DMS 273 (cell line): ENCODE results near the gene CCDC188.
A peak's percentile ranks its signal among the peaks of the same experiment; 100 is the strongest.

ENCODE experiments used
- DNase-seq: peaks from one replicate; lab custom pipeline; 2025; ENCODE audit not compliant: unreplicated experiment; lab: John Stamatoyannopoulos, UW

The CCDC188 gene

DNA sequence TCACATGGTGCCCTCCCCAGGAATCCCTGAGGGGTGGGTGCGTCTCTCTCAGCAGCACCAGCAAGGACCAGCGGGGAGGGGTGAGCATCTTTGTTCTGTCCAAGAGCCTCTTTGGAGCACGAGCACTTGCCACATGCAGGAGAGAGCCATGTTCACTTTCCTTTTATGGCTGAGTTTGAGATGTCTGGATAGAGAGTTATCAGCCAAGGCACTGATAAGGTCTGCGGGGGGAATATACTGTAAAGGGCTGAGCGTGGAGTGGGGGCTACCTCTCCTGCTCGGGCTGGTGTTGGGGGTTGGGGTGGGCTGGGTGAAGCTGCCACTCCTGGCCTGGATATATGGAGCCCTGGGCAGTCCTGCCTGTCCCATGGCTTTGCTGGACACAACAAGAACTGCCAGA lies 34.9 kb upstream of the CCDC188 start:
- DNase-seq: no peak

DNA sequence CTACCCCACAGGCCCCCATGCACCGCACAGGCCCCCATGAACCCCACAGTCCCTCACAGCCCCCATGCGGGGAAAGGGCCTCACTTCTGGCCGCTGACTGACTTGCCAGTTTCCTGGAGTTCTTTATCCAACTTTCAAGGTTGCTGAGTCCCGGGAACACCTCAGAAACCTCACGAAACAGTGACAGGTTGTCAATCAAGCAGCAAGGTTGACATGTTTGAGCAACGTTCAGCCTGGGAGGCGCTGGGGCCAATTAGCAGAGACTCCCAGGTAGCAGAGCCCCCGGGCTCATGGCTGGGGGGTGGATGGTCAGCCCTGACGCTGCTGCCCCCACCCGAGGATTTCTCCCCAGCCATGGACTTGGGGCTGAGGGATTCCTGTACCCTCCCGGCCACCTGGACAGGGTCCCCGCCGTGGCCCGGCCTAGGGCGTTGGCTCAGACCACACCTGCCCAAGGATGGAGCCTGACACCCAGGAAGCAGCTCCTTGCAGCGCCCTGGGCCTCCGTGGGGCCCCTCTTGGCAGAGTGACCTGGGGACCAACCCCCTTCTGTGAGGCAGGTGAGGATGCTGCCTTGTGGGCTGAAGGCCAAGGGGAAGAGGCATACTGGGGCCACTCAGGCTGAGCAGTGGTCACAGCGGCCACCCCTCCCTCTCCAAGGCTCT lies 33.8 kb upstream of the CCDC188 start:
- DNase-seq: no peak

DNA sequence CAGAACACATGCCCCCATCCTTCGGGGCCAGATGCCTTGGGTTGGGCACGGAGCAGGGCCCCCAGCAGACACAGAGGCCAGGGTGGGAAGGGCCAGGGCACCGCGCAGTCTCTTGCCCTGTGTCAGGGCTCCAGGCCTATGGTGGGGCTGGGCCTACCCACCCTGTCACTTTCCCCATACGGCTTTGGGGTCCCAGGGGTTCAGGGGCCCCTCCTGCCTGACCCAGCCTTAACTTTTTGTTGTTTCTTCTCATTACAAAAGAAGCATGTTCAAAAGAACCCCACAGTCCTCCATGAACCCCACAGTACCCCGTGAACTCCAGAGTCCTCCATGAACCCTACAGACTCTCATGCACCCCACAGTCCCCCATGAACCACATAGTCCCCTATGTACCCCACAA lies 33.0 kb upstream of the CCDC188 start:
- no peak for DNase-seq

DNA sequence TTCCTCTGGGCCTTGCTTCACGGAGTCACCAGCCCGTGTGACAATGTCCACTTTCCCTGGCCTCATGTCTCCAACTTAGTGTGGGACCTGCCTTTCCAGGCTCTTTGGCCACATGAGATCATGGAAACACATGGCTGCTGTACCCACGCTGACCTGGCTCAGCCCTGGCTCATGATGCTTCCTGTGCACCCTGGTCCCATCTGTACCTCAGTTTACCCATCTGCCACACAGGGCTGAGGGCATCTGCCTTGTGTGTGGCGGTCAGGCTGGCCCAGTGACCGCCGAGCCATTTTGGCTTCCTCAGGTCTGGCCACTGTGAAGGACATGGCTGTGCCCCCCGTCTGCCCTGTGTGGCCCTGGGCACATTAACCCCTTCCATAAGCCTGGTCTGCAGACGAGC lies 32.2 kb upstream of the CCDC188 start:
- no peak for DNase-seq

DNA sequence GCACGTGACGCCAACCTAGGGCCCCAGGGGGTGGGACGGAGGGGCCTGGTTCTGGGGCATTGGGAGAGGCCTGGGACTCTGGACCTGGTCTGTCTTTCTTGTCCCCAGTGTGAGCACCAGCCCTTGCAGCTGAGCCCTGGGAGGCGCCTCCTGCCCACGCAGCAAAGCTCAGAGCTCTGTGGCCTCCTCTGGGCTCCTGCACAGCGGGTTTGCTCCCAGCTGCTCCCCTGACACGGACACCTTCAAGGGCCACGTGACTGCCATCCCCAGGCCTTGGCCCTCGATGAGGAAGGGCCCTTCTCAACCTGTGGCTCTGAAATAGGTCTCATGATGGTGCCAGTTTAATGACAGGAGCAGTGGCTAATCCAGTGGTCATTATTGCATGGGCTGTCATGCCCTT lies 31.5 kb upstream of the CCDC188 start:
- DNase-seq: peak; percentile 21

GRCh38 chr22:20181884-20182236 lies 31.0 kb upstream of the CCDC188 start:
- no peak for DNase-seq

DNA sequence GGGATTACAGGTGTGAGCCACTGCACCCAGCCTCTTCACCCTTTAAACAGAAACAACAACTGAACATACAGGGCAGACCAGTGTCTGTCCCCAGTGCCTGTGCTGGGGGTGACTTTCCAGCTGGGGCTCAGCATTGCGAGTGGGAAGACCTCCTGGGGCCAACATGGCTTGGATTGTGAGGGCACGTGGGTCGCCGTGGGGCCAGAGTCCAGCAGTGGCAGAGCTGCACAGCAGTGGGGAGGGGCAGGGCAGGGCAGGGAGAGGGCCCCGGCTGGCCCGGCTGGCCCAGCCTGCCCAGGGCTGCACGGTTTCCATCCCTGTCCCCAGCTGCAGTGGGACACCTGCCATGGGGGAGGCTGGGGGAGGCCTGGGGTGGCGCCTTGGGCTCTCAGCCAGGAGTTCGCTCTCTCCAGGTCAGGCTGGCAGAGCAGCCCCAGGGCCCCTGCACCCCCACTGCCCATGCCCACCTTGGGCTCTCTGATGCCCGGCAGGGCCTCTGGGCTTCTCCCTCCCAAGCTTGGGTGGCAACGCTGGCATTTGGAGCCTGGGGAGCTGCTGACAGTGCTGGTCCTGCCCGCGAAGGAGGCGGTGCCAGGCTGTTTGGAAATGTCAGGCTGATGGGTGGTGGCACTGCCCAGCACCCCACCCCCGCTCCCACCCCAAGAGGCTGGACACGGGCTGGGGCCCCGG lies 30.5 kb upstream of the CCDC188 start:
- DNase-seq: no peak

DNA sequence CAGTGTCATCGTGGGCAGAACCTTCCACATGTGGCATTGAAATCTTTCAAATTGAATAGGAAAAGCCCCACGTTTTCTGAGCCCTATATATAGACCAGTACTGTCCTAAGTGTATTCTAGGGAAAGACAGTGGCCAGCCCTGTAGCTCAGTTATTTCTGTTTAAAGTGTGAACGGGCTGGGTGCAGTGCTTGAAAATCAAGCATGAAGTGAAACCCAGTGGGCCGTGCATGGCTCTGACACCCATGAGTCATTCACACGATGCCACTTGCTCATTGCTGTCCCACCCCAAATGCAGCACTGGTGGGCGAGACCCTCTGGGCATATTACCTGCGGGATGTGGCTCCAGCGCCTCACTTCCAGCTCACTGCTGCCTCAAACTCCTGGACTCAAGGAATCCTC lies 29.8 kb upstream of the CCDC188 start:
- DNase-seq: no peak

GRCh38 chr22:20180245-20180630 lies 29.4 kb upstream of the CCDC188 start:
- no peak for DNase-seq

DNA sequence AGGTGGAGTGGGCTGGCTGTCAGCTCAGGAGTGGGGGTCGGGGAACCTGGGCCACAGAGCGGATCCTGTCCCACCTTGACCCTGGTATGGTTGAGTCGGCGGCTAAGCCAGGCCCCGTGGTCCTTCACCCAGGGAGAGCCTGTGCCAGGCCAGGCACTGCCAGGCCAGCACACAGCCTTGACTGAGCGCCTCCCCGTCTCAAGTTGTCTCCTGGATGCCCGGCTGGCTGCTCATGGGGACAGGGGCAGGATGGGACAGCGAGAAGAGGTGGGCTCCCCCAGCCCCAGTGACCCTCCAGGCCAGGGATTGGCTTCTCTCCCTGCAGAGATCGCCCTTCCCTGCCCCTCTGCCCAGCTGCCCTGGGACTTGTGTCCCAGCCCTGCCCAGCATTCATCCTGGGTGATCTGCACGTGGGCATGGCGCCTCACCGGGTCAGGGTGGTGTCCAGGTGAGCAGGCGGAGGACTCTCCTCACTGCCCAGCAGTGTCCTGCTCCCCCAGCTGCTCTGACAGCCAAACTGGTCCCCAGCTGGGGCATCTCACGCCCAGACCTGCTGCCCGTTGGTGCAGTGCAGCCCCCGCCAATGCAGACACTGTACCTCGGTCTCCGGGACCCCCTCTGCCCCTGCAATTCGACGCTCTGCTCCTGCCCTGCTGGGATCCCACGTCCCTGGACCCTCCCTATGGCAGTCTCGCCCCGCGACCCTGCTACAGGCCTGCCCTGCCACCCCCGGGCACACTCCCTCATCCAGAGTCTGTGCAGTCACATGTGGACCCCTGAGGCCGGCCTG lies 28.8 kb upstream of the CCDC188 start:
- DNase-seq: no peak

DNA sequence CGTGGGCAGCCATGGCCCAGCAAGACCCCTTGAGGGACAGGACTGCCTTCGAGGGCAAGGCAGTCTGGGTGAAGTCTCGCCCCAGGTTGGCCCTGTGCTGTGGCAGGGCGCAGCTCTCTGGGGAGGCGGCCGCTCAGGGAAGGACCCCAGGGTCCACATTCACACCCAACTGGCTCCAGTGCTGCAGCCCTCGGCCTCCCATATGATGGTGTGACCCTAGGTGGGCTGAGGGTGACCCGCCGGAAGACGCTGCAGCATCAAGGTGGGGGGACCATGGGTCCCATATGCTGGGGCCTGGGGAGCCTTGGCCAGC lies 28.0 kb upstream of the CCDC188 start:
- no peak for DNase-seq

DNA sequence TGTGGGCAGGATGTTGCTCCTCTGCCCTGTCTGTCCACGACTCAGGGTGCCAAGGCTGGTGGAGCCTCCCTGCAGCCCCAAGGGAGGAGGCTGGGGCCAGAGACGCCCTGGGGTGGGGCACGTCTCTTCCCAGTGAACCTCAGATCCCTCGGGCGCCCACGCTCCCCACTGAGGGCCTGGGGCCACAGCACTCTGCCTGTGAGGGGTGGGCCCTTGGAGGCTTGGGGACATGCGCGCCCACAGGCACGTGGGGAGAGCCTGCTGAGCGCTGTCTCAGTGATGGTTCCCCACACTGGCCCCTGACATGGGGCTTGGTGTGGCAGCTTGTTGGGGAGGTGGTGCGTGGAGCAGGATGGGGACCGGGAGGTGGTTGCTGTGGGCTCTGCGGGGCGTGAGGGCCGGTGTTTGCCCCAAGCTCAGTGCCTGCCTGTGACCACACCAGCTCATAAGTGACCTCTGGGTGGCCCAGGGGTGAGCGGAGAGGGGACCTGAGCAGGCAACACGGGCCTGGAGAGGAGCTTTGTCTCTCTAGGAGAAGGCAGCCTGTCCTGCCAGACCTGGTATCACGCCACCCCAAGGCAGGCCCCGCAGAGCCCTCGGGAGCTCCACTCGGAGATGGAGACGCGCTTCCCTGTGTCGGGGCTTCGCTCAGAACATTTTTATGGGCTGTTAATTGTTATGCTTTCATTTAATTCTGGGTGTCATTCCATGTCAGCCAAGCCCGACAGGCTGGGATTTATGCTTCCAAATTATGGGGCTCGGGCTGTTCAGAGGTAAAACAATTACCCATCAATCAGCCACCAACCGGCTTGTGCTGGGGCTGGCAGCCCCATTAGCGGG lies 27.4 kb upstream of the CCDC188 start:
- DNase-seq: no peak

DNA sequence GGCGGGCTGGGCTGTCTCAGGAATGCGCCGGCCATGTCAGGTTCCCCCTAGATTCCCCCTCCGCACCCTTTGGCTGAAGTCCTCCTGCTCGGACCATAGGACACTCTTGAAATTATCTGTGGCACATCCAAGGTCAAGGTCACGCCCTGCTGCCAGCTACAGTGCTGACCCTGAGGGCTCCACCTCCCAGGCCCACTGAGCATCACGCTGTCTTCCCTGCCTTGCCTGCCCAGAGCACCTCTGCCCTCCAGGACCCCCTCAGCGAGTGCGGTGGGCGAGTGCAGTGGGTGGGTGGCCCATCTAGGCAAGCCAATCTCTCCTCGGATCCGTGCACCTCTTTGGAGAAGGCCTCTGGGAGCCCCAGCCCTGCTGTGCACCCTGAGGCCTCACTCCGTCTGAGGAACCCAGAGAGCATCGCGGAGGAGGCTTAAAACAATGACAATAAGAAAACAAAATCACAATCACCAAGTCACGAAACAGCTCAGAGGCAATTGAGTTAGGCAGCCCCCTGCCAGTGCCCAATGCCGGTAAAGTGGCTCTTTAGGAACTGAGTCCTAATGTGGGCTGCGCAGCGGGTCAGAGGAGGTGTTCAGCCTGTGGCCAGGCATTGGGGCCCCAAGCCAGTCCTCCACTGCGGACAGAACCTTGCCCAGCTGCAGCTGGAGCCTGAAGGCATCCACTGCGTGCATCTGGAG lies 26.5 kb upstream of the CCDC188 start:
- no peak for DNase-seq

GRCh38 chr22:20176421-20177085 lies 25.7 kb upstream of the CCDC188 start:
- peak; percentile 37 for DNase-seq

DNA sequence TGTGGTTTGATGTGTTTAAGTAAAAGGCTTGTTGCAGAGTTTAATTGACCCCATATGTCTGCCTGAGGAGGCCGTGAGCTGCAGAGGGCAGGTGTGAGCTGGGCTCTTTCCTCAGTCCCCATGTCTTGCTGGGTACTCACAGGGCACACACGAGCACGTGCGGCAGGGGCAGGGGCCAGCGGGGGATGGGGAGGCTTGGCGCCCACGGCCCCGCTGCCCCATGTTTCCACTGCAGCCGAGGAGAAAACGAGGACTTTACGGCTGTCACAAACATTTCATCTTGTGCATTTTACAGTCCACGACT lies 24.7 kb upstream of the CCDC188 start:
- DNase-seq: no peak

DNA sequence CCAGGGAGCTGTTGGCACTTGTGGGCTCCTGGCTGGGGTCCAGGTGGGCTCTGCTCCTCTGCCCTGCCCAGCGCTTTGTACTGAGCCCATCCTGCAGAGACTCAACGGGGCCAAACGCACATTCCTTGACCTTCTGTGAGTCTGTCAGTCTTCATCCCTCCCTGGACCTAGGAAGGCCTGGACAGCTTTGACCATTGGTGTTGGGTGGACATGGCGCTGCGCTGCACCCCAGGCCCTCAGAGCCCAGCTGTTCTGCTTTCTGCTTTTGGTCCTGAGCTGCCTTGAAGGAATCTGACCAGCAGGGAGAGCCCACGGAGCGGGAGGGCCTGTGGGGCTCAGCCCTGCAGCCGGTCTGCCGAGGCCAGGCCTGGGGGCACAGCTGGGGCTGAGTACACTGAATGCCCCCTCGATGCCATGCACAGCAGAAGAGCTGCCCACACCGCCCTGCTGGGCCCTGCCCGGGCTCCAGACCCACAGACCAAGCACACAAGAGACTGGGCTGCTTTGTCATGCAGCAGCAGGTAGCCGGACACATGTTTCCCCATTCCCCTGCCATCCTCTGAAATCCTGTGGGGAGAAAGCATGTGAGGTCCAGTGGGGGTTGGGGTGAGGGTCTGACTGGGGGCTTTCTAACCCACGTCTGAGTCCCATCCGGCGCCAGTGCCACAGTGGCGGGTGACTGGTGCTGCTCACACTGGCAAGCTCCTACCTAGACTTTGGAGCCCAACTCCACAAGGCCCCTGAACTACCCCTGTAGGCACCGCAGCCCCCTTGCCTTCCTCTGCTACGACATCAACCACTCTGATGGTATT lies 24.1 kb upstream of the CCDC188 start:
- peak; percentile 48 for DNase-seq

DNA sequence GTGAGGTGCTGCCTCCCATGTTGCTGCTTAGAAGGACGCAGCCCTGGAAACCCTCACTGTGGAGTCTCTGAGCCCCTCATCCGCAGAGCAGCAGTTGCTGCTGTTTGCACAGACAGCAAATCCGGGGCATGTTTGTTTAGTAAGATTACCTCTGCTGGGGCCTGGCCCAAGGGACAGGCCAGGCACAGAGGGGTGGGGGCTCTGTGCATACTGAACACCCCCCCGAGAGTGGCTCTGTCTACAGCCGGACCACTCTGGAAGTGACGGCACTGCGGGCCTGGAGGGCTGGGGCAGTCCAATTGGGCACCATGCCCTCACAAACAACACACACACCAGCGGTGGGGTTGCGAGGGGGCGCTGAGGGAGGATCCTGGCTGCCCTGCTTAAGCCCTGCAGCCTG lies 22.9 kb upstream of the CCDC188 start:
- no peak for DNase-seq

DNA sequence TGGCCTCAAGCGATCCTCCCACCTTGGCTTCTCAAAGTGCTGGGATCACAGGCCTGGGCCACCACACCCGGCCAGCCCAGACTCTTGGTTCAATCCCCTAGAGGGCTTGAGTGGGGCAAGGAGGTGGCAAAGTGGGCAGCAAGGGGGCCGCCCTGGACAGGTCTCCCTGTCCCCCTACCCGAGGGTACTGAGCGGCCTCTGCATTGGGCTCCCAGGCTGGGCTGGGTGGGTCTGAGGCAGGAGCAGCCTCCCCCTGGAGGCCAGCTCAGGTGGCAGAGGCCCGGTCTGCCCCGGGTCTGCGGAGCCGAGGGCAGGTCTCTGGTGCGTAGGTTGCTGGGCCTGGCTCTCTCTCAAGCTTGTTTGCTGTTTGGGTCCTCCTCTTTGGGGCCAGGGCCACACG lies 22.4 kb upstream of the CCDC188 start:
- DNase-seq: no peak

- no peak for DNase-seq
Measured at GRCh38 chr22:20172141-20172613, 21.3 kb upstream of the CCDC188 start.
